A549 (cell line): ENCODE results near the gene TEX29. TPM values are rescaled to one million over a fixed set of nuclear protein-coding genes. Genes with fewer than 3 reads are reported as not detected.

ENCODE experiments used
- ATAC-seq, 2 experiments: fragments of 200-7000 bp in 1 of 2; fragments of >200 bp in 1 of 2; cut with Nextera tagmentation in 1 of 2; cut with Tn5 transposase in 1 of 2; 3 replicates each; pipeline versions ENCODE4 v1.8.0 to v1.9.1; 2018 to 2020; ENCODE audit warnings: mild to moderate bottlenecking in 1 of 2, moderate library complexity in 1 of 2
- CTCF ChIA-PET: fragments of 300-600 bp; sonication (Branson Sonifier 250); formaldehyde crosslinking; extraction: SDS; loops from one replicate; lab custom pipeline; 2021; ENCODE audit warnings: antibody characterized with exemption, inconsistent platforms; lab: Yijun Ruan, JAX
- POLR2A ChIA-PET: fragments of 350-600 bp; formaldehyde crosslinking; extraction: SDS; loops from one replicate; lab custom pipeline; 2021; ENCODE audit warnings: antibody characterized with exemption, inconsistent platforms; lab: Yijun Ruan, JAX
- DNase-seq, 2 experiments: peaks; one replicate each; pipeline versions ENCODE4 v3.0.0 to v3.0.0-alpha.2; 2011 to 2016; ENCODE audit warnings: low read depth in 1 of 2, low spot score in 1 of 2
- FAIRE-seq: peaks from 2 replicates; lab custom pipeline; 2011; peaks lifted over from hg19 to GRCh38; lab: Jason Lieb, UNC
- H3K27ac ChIP-seq, 2 experiments: fragments of >200 bp; sonication (Bioruptor Twin); formaldehyde crosslinking; 3 replicates each; pipeline ENCODE4 v1.5.1; 2016 to 2017
- H3K4me1 ChIP-seq: fragments of >200 bp; sonication (Bioruptor Twin); formaldehyde crosslinking; 3 replicates; pipeline ENCODE4 v1.6.1; 2016
- H3K4me2 ChIP-seq: fragments of >200 bp; sonication (Bioruptor Twin); formaldehyde crosslinking; 3 replicates; pipeline ENCODE4 v1.6.1; 2016
- H3K4me3 ChIP-seq: fragments of >200 bp; sonication (Bioruptor Twin); formaldehyde crosslinking; 3 replicates; pipeline ENCODE4 v1.5.1; 2016
- H3K9me3 ChIP-seq: fragments of >200 bp; sonication (Bioruptor Twin); formaldehyde crosslinking; 3 replicates; pipeline ENCODE4 v1.6.1; 2016
- BCL3 ChIP-seq: fragments of >200 bp; sonication (Bioruptor Twin); formaldehyde crosslinking; IDR thresholded peaks from 3 replicates; pipeline ENCODE4 v1.6.1; 2016
- BHLHE40 ChIP-seq: IDR thresholded peaks from 2 replicates; pipeline ENCODE4 v1.6.1; 2012; ENCODE audit warnings: low read depth, low read length, inconsistent platforms
- CHD4 ChIP-seq: fragments of 200-600 bp; sonication (generic); IDR thresholded peaks from 2 replicates; pipeline ENCODE4 v1.6.1; 2016; ENCODE audit warnings: antibody characterized with exemption, mild to moderate bottlenecking, borderline replicate concordance
- CTCF ChIP-seq: fragments of >200 bp; sonication (Bioruptor Twin); formaldehyde crosslinking; IDR thresholded peaks from 3 replicates; pipeline ENCODE4 v1.5.1; 2016
- FOSB ChIP-seq: fragments of 250-450 bp; sonication (Bioruptor Pico); IDR thresholded peaks from 2 replicates; pipeline ENCODE4 v1.5.0; 2020; ENCODE audit warnings: mild to moderate bottlenecking, moderate library complexity
- GATA3 ChIP-seq: IDR thresholded peaks from 2 replicates; pipeline ENCODE4 v1.6.1; 2012; ENCODE audit warnings: borderline replicate concordance
- HES2 ChIP-seq: fragments of >200 bp; sonication (Bioruptor Twin); formaldehyde crosslinking; IDR thresholded peaks from 2 replicates; pipeline ENCODE4 v1.6.1; 2016
- HEYL ChIP-seq: fragments of 250-450 bp; sonication (Bioruptor Pico); IDR thresholded peaks from 2 replicates; pipeline ENCODE4 v1.8.0; 2021; ENCODE audit warnings: mild to moderate bottlenecking, moderate library complexity
- KDM1A ChIP-seq: fragments of 200-600 bp; sonication (generic); IDR thresholded peaks from 2 replicates; pipeline ENCODE4 v1.6.1; 2016; ENCODE audit warnings: low read depth, mild to moderate bottlenecking
- MAFK ChIP-seq: fragments of 450-650 bp; IDR thresholded peaks from 2 replicates; pipeline ENCODE4 v1.6.1; 2014; ENCODE audit not compliant: partially characterized antibody
- NR3C1 ChIP-seq: fragments of >200 bp; sonication (Bioruptor Twin); formaldehyde crosslinking; IDR thresholded peaks from 3 replicates; pipeline ENCODE4 v1.6.1; 2017
- RARB ChIP-seq: fragments of 250-450 bp; sonication (Bioruptor Pico); IDR thresholded peaks from 2 replicates; pipeline ENCODE4 v1.8.0; 2021; ENCODE audit warnings: mild to moderate bottlenecking, moderate library complexity
- RCOR1 ChIP-seq: fragments of 150-350 bp; IDR thresholded peaks from 2 replicates; pipeline ENCODE4 v1.6.1; 2014; ENCODE audit warnings: antibody characterized with exemption, low read length, low read depth
- SMC3 ChIP-seq: fragments of >200 bp; sonication (Bioruptor Twin); formaldehyde crosslinking; IDR thresholded peaks from 3 replicates; pipeline ENCODE4 v1.6.1; 2018; ENCODE audit warnings: inconsistent platforms
- SREBF2 ChIP-seq: fragments of 450-650 bp; IDR thresholded peaks from 2 replicates; pipeline ENCODE4 v1.6.1; 2014; ENCODE audit warnings: mild to moderate bottlenecking, moderate library complexity
- WGBS: methylation state at CpG from one replicate; pipeline ENCODE4 v1.1.6; 2017; ENCODE audit errors: missing lambda C conversion rate; 5-methylcytosine and 5-hydroxymethylcytosine counted together
- polyA plus RNA-seq, 4 experiments: library from polyadenylated mRNA; depleted of rRNA in 3 of 4; stranded (reverse); fragments of >200 nt; fragmentation: RNase III in 1 of 4; extraction: RNeasy Plus Mini Kit Qiagen cat#74134 plus additional on column Dnase treatment in 1 of 4; gene quantifications; 2 replicates in 3 of 4; 3 replicates in 1 of 4; pipeline ENCODE4 v1.2.3, GENCODE V29; 2011 to 2017

Gene TEX29
- polyA plus RNA-seq, 2 of the 4 experiments (the other 2 are of a cell fraction): 0.13 to 0.35 TPM

- FAIRE-seq (no peak), ATAC-seq (no peak)
- 48% methylated on average over 4 of the region's 6 CpGs for WGBS
These were observed 64.9 kb downstream of the TEX29 start for GRCh38 chr13:111385183-111385857.

GRCh38 chr13:111387026-111387871, 66.8 kb downstream of the TEX29 start:
- Histone ChIP-seq H3K4me1 (no peaks in the 10 kb centered on the region), H3K4me2 (no peak overlapping the region), H3K9me3 (no peaks in the 10 kb centered on the region), H3K4me3 (no peak overlapping the region), H3K27ac (no peak overlapping the region)
- ChIA-PET POLR2A (no interaction called here), CTCF (interaction anchor here (0.6 to 0.7 kb wide), 2 partner anchors 18 to 1055 kb away, joined by 3 read pairs; no protein-coding TSS in a partner anchor)
- ATAC-seq (no peak), DNase-seq (no peak), FAIRE-seq (no peak)
- 46% methylated on average over 16 of the region's 24 CpGs for WGBS
- TF ChIP-seq CTCF (no peak), NR3C1 (no peak), FOSB (CRISPR knock-in tag) (no peak), SMC3 (no peak), HEYL (CRISPR knock-in tag) (no peak), BHLHE40 (no peak), KDM1A (no peak)

More at GRCh38 chr13:111385183-111385857, 64.9 kb downstream of the TEX29 start:
- H3K4me3 ChIP-seq: no peak overlapping the region
- POLR2A ChIA-PET: no interaction called here
- TF ChIP-seq HES2 (no peak), MAFK (peak; percentile 15)
- TF ChIP-seq, all 56 proteins: peak for 1
- peaks cover 3% of the 10 kb centered on the region; the same call in 1 of the 3 replicates for H3K9me3 ChIP-seq
- H3K4me1 ChIP-seq: no peaks in the 10 kb centered on the region
- CTCF ChIA-PET: no interaction called here
- no peak overlapping the region for H3K27ac ChIP-seq
- no peak overlapping the region for H3K4me2 ChIP-seq
- DNase-seq: no peak

GRCh38 chr13:111387945-111388600, 67.6 kb downstream of the TEX29 start:
- no peak for DNase-seq
- POLR2A ChIA-PET: no interaction called here
- H3K27ac ChIP-seq: no peak overlapping the region
- no peaks in the 10 kb centered on the region for H3K4me1 ChIP-seq
- TF ChIP-seq SREBF2 (no peak), SMC3 (no peak), BCL3 (no peak), RCOR1 (no peak), GATA3 (no peak), RARB (no peak), CHD4 (no peak), BHLHE40 (no peak)
- TF ChIP-seq, all 56 proteins: peak for 0
- ATAC-seq (no peak), FAIRE-seq (no peak)
- no peak overlapping the region for H3K4me2 ChIP-seq
- no peaks in the 10 kb centered on the region for H3K9me3 ChIP-seq
- CTCF ChIA-PET: no interaction called here
- 45% methylated on average over 18 of the region's 18 CpGs for WGBS
- H3K4me3 ChIP-seq: no peak overlapping the region
